NK-92 (cell line): ENCODE results near the gene ADRM1.

Experiments used
- DNase-seq: peaks from one replicate; lab custom pipeline; 2025; ENCODE audit not compliant: unreplicated experiment; lab: John Stamatoyannopoulos, UW

ADRM1 gene, protein sequence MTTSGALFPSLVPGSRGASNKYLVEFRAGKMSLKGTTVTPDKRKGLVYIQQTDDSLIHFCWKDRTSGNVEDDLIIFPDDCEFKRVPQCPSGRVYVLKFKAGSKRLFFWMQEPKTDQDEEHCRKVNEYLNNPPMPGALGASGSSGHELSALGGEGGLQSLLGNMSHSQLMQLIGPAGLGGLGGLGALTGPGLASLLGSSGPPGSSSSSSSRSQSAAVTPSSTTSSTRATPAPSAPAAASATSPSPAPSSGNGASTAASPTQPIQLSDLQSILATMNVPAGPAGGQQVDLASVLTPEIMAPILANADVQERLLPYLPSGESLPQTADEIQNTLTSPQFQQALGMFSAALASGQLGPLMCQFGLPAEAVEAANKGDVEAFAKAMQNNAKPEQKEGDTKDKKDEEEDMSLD

DNA sequence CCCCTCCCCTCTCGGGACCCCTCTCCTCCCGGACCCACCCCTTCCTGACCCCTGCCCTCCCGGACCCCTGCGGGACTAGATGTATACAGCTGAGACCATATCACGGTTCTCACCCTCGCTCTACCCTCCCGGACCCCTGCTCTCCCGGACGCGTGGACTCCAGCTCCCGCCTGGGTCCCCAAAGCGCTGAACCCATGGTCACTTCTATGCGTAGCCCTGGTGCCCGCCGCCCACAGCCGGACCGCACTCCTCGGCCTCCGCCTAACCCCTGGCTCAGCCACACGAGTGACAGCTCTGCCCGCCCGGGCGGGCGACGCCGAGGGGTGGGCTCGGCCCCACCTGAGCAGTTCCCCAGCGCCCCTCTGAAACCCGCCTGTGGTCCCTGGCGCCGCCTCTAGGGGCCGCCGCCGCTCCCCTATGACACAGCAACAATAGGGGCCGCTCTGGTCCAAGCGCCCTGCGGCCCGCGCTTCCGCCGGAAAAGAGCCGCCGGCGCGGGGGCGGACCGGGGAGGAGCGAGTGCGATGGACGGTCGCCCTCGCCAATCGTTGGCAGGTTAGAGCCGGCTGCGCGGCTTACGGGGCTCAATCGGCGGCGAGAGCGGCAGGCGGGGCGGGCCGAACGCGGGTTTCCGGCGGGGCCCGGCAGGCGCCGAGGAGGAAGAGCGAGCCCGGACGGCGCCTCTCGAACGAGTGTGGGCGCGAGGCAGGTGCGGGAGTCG lies at the start of gene ADRM1:
TSS of gene ADRM1 (plus strand) at position 657 of the 721 bp plus-strand sequence. CDS start 572 bp downstream, outside the sequence.
- DNase-seq = peak; percentile 70

DNA sequence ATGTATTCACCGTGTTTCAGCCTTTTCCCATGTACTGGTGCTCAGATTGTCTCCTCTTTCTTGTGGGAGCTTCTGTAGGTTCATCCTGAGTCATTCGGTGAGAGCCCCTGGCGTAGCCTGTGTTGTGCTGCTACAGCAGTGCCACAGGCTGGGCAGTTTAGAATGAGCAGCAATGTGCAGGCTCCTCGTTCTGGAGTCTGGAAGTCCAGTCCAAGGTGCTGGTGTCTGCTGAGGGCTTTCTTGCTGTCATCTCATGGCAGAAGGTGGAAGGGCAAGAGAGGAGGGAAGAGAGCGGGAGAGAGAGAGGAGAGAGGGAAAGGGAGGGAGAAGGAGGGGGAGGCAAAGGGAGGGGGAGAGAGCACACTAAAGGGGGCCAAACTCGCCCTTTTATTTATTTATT lies 49.4 kb upstream of the ADRM1 start:
- no peak for DNase-seq

DNA sequence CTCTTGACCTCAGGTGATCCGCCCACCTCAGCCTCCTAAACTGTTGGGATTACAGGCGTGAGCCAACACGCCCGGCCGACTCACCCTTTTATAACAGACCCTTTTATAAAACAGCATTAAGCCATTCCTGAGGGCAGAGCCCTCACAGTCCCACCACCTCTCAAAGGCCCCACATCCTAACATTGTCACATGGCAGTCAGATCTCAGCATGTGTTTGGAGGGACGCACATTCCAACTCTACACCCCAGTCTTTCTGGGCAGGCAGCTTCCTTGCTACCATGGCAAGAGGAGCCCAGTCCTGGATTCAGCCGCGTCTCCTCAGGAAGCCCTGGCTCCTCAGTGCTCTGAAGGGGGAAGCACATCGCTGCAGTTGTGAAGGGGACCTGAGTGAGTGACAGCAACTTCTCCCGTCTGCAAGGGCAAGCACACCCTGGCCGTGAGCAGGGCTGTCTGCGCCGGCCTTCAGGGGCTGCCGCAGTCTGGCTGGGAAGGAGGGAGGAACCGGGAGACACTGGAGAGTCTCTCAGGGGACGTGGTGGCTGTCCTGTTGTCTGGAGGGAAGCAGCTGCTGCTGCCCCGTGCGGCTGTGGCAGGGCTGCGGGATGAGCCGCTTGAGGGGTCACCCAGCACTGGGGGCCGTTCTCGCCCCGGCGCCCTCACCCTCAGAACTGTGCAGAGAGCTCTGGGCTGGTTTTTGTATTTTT lies 48.6 kb upstream of the ADRM1 start:
- no peak for DNase-seq

DNA sequence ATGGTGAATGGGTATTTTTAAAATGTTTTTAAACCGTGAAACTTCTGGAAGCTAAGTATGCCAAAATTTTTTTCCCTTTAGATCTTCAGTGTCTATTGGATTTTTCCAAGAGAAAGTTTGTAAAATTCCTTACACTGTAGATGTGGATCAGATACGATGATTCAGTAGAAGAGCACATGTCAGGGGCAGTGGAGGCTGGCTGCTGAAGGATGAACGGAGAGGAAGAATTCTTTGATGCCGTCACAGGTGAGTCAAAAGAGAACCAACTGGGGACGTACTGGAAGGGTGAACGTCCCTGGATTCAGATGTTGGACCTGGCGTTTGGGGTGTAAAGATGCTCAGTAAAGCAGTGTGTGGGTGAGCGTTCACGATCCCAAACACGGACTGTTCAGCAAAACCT lies 46.8 kb upstream of the ADRM1 start:
- no peak for DNase-seq

DNA sequence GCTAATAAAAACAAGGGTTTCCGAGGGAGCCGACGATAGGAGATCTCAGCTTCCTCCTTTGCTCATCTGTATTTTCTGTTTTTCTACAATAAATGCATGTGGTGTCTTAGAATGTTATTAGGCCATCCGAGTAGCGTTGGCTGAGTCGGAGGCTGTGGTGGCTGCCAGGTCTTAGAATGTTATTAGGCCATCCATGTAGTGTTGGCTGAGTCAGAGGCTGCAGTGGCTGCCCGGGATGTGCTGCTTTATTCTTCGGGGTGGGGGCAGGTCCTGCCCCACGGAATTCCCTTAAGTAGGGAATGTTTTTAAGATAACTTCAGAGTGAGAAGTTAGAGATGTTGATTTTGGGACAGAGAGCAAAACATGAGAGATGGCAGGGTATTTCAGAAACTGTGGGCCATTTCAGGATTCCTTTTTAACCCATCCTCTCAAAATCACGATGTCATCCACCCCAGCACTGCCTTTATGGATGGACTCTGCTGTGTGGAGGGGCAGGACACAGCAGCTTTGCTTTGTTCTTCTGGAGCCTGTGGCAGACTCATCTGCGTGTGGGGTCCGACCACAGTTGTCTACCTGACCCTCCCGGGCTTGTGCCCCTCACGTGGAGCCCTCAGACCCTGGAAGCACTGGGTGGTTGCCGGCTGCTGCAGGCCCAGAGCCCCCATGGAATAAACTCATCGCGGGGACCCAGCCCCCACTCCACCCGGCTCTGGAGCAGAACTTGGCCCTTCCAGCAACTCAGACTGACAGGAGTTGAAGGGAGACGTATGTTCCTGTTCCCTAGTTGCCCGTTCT lies 44.1 kb upstream of the ADRM1 start:
- DNase-seq = no peak

DNA sequence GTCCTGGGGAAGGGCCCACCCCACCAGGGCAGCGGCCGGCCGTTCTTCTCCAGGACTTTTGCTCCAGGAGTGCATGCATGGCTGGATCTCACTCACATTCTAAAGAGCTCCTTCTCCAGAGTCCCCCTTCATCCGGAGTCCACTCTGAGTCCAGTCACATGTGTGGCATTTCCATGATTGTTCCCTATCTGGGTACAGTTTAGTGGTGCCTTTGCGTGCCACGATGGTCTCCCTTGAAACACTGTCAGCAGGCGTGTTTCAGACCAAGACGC lies 43.6 kb upstream of the ADRM1 start:
- no peak for DNase-seq

DNA sequence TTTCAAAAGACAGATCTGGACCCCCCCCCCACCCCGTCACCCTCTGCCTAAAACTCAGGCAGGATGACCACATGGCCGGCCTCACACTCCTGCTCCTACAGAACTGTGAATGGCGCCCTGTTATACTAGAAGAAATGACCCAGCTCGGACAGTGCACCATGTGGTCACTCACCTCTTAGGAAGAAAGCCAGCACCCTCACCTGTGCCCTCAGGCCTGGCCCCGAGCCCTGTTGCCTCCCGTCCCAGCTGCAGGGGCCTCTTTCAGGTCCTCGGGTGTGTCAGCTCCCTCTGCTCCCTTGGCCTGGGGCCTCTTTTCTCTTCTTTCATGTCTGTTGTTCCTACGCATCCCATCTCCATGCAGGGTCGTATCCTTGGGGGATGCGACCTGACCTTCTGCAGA lies 40.7 kb upstream of the ADRM1 start:
- no peak for DNase-seq

DNA sequence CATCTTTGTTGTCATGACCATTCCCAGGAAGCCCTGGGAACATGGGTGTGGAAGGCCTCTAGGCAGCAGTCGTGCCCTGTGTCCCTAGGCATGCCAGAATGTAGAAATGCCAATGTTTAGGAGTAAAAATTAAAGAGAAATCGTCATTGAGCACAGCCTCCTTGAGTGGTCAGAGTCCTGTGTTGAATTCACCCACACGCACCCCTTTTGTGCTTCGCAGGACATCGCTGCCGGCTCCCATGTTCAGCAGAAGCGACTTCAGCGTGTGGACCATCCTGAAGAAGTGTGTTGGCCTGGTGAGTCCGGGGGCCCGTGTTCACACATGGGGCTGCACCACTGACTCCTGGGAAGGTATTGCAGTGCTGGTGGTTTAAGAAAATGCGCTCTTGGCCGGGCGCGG lies 39.4 kb upstream of the ADRM1 start:
- DNase-seq = no peak

DNA sequence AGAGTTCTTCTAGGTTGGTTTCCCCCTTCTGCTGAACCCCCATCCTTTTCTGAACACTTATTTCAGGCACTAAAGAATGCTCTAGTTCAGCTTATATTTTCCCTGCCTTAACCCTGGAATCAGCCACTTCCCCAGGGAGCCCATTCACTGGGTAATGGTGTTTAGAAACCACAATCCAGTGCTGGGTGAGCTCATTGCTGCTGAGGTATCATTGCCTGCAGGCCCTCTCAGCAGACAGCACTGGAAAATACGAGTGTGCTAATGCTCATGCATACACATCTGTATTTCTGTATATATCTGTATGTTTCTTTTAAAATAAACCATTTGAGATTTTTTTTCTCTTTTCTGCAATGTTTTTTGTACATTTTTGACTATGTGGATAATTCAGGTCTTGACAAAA lies 37.4 kb upstream of the ADRM1 start:
- no peak for DNase-seq

DNA sequence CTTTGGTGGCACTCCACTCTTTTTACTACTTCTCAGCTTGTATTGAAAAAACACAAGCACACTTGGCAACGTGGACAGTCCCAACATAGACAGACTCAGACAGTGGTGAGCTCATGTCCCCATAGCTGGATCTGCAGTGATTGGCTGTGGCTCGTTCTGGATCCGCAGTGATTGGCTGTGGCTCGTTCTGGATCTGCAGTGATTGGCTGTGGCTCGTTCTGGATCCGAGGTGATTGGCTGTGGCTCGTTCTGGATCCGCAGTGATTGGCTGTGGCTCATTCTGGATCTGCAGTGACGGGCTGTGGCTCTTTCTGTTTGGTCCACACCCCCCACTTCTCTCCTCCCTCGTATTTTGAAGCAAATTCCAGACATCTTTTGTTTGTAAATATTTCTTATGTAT lies 36.5 kb upstream of the ADRM1 start:
- DNase-seq = no peak

DNA sequence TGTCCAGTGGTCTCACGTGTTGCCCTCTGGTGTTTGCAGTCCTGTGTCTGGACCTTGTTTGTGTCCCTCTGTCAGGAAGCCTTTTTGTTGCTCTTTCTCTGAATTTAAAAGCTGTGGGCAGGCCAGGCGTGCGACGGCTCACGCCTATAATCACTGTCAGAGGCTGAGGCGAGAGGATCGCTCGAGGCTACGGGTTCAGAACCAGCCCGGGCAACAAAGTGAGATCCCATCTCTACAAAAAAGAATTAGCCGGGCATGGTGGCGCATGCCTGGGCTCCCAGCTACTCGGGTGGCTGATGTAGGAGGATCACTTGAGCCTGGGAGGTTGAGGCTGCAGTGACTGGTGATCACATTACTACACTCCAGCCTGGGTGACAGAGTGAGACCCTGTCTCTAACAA lies 35.9 kb upstream of the ADRM1 start:
- DNase-seq = no peak

DNA sequence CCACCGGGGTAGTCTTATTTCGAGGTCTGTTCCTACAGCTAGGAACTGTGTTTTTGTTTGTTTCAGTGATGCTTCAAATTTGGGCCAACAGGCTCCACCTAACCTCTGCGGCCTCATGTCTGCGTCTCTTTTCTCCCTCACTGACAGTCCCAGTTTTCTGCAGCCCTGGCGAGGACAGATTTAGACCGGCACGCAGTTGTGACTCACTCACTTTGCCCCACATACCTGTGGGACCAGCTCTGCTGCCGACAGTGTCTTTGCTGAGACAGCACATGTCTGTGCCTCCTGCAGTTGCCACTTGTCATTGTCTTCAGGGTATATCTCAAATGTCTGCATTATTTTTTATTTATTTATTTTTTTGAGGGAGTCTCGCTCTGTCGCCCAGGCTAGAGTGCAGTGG lies 35.3 kb upstream of the ADRM1 start:
- DNase-seq = no peak

DNA sequence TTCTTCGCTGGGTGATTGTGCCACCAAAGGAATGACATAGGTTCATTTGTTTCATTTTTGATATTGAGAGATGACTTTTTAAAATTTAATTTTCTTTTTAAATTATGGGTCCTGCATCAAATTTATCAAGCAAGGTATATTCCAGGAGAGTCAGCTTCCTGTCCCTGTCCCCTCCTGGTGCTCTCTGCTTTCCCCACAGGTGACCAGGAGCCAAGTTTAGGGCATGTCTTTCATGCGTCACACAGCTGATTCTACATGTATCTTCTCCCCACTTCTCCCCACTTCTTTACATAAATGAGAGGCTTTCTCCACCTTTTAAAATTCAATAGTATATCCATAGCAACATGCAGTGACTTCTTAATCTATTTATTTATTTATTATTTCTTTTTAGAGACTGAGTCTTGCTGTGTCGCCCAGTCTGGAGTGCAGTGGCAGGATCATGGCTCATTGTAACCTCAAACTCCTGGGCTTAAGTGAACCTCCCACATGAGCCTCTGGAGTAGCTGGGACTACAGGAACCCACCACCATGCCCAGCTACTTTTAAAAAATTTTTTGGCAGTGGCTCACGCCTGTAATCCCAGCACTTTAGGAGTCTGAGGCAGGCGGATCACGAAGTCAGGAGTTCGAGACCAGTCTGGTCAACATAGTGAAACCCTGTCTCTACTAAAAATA lies 34.4 kb upstream of the ADRM1 start:
- no peak for DNase-seq

DNA sequence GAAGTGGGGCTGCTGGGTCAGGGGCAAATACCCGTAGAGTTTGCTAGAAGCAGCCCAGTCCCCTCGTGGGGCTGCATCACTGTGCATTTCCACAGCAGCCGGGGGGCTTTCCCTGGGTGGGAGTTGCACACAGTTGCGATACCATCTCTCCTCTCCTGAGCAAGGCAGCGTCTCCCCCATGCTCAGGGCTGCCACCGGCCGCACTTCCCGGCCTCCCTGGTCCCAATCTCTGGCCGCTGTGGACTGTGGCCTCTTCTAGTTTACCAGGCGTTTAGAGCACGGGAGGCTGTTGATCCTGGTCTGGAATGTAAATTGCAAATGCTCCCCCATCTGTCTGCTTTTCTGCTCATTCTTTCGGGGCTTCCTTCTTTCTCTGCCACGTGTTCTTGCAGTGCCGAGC lies 33.4 kb upstream of the ADRM1 start:
- DNase-seq = no peak

DNA sequence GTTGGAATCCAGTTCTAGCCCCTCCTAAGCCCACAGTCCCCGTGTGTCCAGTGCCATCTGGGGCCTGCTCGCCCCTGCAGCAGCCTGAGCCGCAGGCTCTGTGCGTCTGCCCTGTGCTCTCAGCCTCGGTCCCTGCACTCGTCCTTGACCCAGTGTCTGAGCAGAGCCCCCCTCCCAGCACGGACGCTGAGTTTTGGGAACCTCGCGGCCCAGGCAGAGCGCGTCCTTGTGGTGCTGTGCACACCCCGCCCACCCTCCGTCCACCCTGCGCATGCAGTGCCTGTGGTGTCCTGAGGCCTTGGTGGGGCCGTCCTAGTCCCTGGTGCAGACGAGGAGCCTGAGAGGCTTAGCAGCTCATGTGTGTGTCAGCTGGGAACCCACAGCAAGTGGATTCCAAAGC lies 32.9 kb upstream of the ADRM1 start:
- DNase-seq = no peak

DNA sequence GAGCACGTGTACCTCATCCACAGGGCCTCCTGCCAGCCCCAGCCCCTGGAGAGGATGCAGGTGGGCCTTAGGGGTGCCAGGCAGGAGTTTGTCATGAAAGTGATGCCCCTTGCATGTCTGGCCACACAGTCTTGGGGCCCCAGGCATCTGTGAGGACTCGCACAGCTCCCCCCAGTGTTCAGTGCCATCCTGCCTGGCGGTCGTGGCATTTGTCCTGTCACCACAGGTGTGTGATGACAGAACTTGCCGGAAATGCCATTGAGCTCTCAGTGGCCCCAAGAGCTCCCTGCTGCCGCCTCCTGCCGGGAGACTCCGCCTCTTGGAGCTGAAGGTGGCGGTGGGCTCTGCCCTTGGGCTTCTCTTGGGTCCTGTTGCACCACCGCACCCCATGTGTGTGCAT lies 30.6 kb upstream of the ADRM1 start:
- no peak for DNase-seq

DNA sequence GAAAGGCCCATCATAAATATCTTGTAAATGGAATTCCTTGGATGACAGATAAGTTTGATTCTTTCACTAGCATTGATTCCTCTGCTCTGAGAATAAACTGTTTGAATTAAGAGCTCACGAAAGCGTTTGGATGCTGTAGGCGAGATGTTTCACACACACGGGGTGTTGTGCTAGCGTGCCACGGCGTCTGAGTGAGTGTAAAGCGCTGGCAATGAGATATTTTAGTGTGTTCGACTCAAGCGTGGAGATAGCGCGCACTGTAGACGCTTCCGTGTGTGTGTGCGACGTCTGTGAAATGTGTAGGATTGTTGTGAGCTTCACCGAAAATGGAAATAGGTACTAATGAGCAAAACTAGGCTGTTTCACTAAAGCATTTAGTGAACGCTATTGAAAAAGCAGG lies 29.4 kb upstream of the ADRM1 start:
- no peak for DNase-seq

DNA sequence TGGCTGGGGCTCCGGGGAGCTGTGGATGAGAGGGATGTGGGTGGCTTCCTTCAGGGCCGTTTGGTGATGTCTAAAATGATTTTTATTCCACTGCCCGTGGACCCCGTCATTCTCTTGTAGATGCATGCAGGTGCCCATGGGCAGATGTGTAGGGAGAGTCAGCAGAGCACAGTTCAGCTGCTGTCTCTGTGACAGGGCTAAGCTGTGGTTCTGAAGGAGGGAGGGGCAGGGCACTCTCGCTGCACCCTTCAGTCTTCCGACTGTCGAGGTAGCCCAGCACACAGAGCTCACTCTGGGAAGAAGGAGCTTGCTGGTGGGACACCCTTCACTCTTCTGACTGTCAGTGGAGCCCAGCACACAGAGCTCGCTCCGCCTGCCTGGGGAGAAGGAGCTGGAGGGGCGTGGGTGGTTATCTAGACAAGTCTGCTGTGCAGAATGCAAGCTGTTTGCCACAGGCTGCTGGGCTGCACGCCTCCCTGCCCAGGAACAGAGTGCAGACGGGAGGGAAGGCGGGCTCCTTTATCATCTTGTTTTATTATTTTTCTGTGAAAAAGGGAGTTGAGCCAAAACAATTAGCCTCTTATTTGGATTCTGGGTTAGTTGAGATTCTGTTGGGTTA lies 28.4 kb upstream of the ADRM1 start:
- DNase-seq = no peak

DNA sequence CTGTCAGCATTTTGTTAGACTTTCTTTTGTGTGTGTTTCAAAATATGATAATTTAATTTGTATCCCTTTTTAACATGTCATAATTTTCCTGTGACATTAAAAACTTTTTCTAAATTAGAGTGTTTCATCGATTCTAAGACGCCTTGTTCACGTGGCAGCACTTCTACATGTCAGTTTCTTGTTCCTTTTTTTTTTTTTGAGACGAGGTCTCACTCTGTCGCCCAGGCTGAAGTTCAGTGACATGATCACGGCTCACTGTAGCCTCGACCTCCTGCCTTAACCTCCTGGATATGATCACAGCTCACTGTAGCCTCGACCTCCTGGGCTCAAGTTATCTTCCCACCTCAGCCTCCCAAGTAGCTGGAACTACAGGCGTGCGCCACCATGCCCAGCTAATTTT lies 27.6 kb upstream of the ADRM1 start:
- no peak for DNase-seq

DNA sequence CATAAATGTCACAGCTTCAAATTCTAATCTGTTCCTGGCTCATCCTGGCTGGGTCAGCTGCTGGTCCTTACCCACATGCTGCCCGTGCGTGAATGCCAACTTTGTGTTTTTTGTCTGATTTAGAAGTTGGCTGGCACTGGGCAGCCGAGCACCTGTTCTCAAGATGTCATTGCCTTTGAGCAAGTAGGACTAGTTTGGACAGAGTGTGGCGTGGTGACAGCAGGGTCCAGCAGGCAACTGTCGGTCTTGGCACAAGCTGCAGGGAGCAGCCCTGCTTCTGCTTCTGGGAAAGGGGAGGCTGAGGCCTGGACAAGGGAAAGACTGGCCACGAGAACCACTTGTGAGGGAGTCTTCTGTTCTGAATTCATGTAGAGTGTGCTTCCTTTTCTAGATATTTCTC lies 26.4 kb upstream of the ADRM1 start:
- DNase-seq = no peak

DNA sequence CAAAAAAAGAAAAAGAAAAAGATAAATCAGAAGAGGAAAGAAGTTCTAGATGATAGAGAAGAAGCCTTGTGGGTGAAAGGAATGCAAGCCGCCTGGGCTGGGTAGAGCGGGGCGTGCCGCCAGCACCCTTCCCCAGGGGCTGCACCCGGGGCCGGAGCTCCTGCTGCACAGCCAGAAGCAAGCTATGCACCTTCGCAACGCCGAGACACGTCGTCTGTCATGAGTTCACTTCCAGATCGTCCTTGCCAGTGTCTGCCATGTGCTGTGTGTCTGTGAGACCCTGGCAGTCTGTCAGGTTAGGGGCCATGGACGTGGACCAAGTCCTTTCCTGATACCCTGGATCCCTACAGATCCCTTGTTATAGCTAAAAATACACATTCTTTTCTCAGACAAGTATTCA lies 25.5 kb upstream of the ADRM1 start:
- DNase-seq = no peak
